ENCODE data around the gene ERF.

DNA sequence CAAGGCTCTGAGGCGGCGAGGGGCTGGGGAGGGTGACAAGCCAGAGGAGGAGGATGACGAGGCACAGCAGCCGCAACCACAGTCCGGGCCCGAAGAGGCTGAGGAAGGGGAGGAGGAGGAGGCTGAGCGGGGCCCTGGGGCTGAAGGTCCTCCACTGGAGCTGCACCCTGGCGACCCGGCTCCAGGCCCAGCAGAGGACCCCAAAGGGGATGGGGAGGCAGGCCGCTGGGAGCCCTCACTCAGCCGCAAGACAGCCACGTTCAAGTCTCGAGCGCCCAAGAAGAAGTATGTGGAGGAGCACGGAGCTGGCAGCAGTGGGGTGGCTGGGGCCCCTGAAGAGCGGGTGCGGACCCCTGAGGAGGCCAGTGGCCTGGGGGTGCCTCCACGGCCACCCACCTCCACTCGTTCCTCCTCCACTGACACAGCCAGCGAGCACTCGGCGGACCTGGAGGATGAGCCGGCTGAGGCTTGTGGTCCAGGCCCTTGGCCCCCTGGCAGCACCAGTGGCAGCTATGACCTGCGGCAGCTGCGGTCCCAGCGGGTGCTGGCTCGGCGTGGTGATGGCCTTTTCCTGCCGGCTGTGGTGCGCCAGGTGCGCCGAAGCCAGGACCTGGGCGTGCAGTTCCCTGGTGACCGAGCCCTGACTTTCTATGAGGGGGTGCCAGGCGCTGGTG, 17.1 kb upstream of the ERF start:
- TF ChIP-seq SP1 (IDR thresholded peaks at IDR 0.05; ENCODE audit: low read depth) (no peak), EGR1 (IDR thresholded peaks at IDR 0.05; ENCODE audit: low read depth) (no peak), EZH2 (IDR thresholded peaks at IDR 0.05) (no peak), POLR2A (IDR thresholded peaks at IDR 0.05; ENCODE audit: borderline replicate concordance, extremely low read depth, insufficient read depth, insufficient read length) (no peak), TCF7L2 (IDR thresholded peaks at IDR 0.05; ENCODE audit: borderline replicate concordance, extremely low read depth, insufficient read depth, insufficient read length) (no peak), POLR2AphosphoS5 (IDR thresholded peaks at IDR 0.05; ENCODE audit: low read depth, low read length) (no peak), CEBPB (IDR thresholded peaks at IDR 0.05; ENCODE audit: low read depth) (no peak), YY1 (IDR thresholded peaks at IDR 0.05; ENCODE audit: extremely low read depth, insufficient replicate concordance, low read depth, low read length) (no peak), ZFX (IDR thresholded peaks at IDR 0.05) (no peak)
- TF ChIP-seq, protein P1, sequence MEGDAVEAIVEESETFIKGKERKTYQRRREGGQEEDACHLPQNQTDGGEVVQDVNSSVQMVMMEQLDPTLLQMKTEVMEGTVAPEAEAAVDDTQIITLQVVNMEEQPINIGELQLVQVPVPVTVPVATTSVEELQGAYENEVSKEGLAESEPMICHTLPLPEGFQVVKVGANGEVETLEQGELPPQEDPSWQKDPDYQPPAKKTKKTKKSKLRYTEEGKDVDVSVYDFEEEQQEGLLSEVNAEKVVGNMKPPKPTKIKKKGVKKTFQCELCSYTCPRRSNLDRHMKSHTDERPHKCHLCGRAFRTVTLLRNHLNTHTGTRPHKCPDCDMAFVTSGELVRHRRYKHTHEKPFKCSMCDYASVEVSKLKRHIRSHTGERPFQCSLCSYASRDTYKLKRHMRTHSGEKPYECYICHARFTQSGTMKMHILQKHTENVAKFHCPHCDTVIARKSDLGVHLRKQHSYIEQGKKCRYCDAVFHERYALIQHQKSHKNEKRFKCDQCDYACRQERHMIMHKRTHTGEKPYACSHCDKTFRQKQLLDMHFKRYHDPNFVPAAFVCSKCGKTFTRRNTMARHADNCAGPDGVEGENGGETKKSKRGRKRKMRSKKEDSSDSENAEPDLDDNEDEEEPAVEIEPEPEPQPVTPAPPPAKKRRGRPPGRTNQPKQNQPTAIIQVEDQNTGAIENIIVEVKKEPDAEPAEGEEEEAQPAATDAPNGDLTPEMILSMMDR (IDR thresholded peaks at IDR 0.05 in 2 of 3, conservative IDR thresholded peaks at IDR 0.05 in 1 of 3; ENCODE audit: borderline replicate concordance in 1 of 3, insufficient read depth in 1 of 3, low read depth in 2 of 3, low read length in 2 of 3) = no peak
